NCI-H2107 treated with DMSO at 0.1 percent for 48 hours (cell line): ENCODE results near the gene SIGLEC9.

Source experiments
- DNase-seq: peaks from one replicate; lab custom pipeline; 2025; ENCODE audit not compliant: unreplicated experiment; lab: John Stamatoyannopoulos, UW

Gene SIGLEC9

GRCh38 chr19:51096473-51097165, 28.1 kb upstream of the SIGLEC9 start:
- DNase-seq, result peak; percentile 29

GRCh38 chr19:51097166-51097738, 27.5 kb upstream of the SIGLEC9 start:
- DNase-seq, result peak; percentile 39

GRCh38 chr19:51097796-51098195, 26.9 kb upstream of the SIGLEC9 start:
- DNase-seq, result no peak

- no peak for DNase-seq
Observed at GRCh38 chr19:51098365-51099046, 26.2 kb upstream of the SIGLEC9 start.

- DNase-seq, result no peak
Observed at GRCh38 chr19:51099047-51099382, 25.7 kb upstream of the SIGLEC9 start.

GRCh38 chr19:51100601-51101000, 24.1 kb upstream of the SIGLEC9 start:
- no peak for DNase-seq

GRCh38 chr19:51101171-51101865, 23.4 kb upstream of the SIGLEC9 start:
- no peak for DNase-seq

GRCh38 chr19:51102991-51103390, 21.7 kb upstream of the SIGLEC9 start:
- no peak for DNase-seq

- no peak for DNase-seq
Observed at GRCh38 chr19:51103926-51104341, 20.8 kb upstream of the SIGLEC9 start.

GRCh38 chr19:51107406-51108065, 17.2 kb upstream of the SIGLEC9 start:
- DNase-seq, result no peak

- DNase-seq, result peak; percentile 97
Observed at GRCh38 chr19:51108066-51108804, 16.5 kb upstream of the SIGLEC9 start, which contains the start of gene CTU1. TSS of gene CTU1 (minus strand) at chr19:51108409. CDS start at chr19:51104569, 3,840 bp downstream.

- no peak for DNase-seq
Observed at GRCh38 chr19:51108805-51109146, 15.9 kb upstream of the SIGLEC9 start.

GRCh38 chr19:51110666-51110971, 14.1 kb upstream of the SIGLEC9 start:
- no peak for DNase-seq

- DNase-seq, result no peak
Observed at GRCh38 chr19:51111606-51112005, 13.1 kb upstream of the SIGLEC9 start.

GRCh38 chr19:51114087-51114729, 10.5 kb upstream of the SIGLEC9 start:
- DNase-seq, result no peak

- no peak for DNase-seq
Observed at GRCh38 chr19:51116736-51117286, 7.9 kb upstream of the SIGLEC9 start.

GRCh38 chr19:51119101-51119500, 5.6 kb upstream of the SIGLEC9 start:
- no peak for DNase-seq

GRCh38 chr19:51119611-51120010, 5.1 kb upstream of the SIGLEC9 start:
- no peak for DNase-seq

- no peak for DNase-seq
Observed at GRCh38 chr19:51120160-51120559, 4.5 kb upstream of the SIGLEC9 start.

GRCh38 chr19:51121257-51121656, 3.4 kb upstream of the SIGLEC9 start:
- DNase-seq, result no peak
